Mucosa of descending colon (tissue), 3 donors: ENCODE data around the gene MTSS2. TPM values are rescaled to one million over a fixed set of nuclear protein-coding genes. Genes with fewer than 3 reads are reported as not detected.

ENCODE experiments used
- ATAC-seq: fragments of 200-7000 bp; cut with Tn5 transposase; one replicate; pipeline ENCODE4 v1.9.1; 2020; ENCODE audit warnings: mild to moderate bottlenecking, moderate library complexity
- DNase-seq, 3 donors: peaks; one replicate each; pipeline ENCODE4 v3.0.0-alpha.2; 2020
- H3K36me3 ChIP-seq: fragments of 200-600 bp; one replicate; pipeline ENCODE4 v1.8.0; 2021; ENCODE audit warnings: low read depth, mild to moderate bottlenecking
- H3K4me1 ChIP-seq: fragments of 200-600 bp; one replicate; pipeline ENCODE4 v1.8.0; 2021; ENCODE audit warnings: low read depth, mild to moderate bottlenecking
- H3K4me3 ChIP-seq: fragments of 200-600 bp; one replicate; pipeline ENCODE4 v1.8.0; 2021; ENCODE audit warnings: mild to moderate bottlenecking
- H3K9me3 ChIP-seq: fragments of 200-600 bp; one replicate; pipeline ENCODE4 v1.8.0; 2021; ENCODE audit warnings: mild to moderate bottlenecking
- CTCF ChIP-seq: fragments of 200-600 bp; IDR thresholded peaks from one replicate; pipeline ENCODE4 v1.8.0; 2022; ENCODE audit warnings: antibody characterized with exemption, mild to moderate bottlenecking
- intact Hi-C, 2 donors: fragments of 100-400 bp; cut with DNase I in 1 of 2; cut with micrococcal nuclease in 1 of 2; formaldehyde crosslinking; loops; one replicate each; pipeline versions ENCODE4 v1.11.0 to v1.11.1; 2022; cut with DNase I, micrococcal nuclease
- long read RNA-seq, 2 donors: library from polyadenylated mRNA; unstranded; transcript quantifications; one replicate each; pipeline ENCODE4 v2.0.0, GENCODE V29; 2019 to 2021
- total RNA-seq, 3 donors: library from RNA; stranded (reverse); fragmentation: NEBNext Ultra II Directional in 2 of 3; extraction: Animal tissue kit (Norgen Biotek cat#: 25700) in 2 of 3; gene quantifications; one replicate each; pipeline versions ENCODE4 v1.2.1 to v1.2.4, GENCODE V29; 2021 to 2023
- donor health status: DM: no; HTN: no; CAD: no; lungs with moderate emphysema.
- donor health status: DM: no; HTN: no; CAD: no.
- donor health status: DM: no; HTN: yes; CAD: no.

The MTSS2 gene, protein sequence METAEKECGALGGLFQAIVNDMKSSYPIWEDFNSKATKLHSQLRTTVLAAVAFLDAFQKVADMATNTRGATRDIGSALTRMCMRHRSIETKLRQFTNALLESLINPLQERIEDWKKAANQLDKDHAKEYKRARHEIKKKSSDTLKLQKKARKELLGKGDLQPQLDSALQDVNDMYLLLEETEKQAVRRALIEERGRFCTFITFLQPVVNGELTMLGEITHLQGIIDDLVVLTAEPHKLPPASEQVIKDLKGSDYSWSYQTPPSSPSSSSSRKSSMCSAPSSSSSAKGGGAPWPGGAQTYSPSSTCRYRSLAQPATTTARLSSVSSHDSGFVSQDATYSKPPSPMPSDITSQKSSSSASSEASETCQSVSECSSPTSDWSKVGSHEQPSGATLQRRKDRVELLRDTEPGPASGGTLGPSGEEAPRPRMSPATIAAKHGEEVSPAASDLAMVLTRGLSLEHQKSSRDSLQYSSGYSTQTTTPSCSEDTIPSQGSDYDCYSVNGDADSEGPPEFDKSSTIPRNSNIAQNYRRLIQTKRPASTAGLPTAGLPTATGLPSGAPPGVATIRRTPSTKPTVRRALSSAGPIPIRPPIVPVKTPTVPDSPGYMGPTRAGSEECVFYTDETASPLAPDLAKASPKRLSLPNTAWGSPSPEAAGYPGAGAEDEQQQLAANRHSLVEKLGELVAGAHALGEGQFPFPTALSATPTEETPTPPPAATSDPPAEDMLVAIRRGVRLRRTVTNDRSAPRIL
- 100 to 1,000 TPM in 1 of 3 donors, 10 to 100 TPM in 2; 11.8 to 151 (median 28.2) TPM for total RNA-seq
- long read RNA-seq, donor 1, partial matches to known transcripts: 1 of 8 reads
- long read RNA-seq, donor 1, other reads (novel, unspliced or antisense): 7 of 8 reads
- long read RNA-seq, donor 2: 0 reads

DNA sequence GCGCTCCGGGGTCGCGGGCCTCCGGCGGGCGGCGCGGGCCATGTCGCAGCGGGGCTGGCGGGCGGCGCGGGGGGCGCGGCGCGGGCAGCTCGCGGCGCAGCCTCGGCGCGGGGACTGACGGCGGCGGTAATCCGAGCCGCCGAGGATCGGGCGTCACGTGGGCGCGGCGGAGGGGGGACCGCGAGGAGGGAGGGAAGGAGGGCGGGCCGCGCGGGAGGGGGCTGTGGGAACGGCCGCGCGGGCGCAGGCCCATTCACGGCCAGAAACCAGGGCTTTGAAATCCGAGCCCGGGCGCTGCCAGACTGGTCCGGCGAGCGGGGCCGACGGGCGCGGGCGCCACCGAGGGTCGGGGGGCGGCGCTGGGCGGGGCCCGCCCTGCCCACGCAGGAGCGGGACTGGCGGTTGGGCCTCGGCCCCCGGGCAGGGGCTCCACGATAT lies at the start of gene MTSS2:
TSS of gene MTSS2 (minus strand) at position 116 of the 438 bp plus-strand sequence. CDS start 262 bp downstream, outside the sequence.
- TF ChIP-seq CTCF: no peak
- Histone ChIP-seq H3K4me3 (peak within 1 kb of the TSS; percentile 30), H3K4me1 (peaks cover 40% of the 10 kb centered on the region), H3K9me3 (no peaks in the 10 kb centered on the region), H3K36me3 (no peaks in the 10 kb centered on the region)
- intact Hi-C loops: loop anchor here (10.0 kb wide), 2 partner anchors 49 to 89 kb away; no protein-coding TSS in a partner anchor
- ATAC-seq: peak; percentile 46
- peak; percentile 65 to 80 (median 73) for DNase-seq

GRCh38 chr16:70735141-70735979 lies 49.5 kb upstream of the MTSS2 start:
- peaks cover 14% of the 10 kb centered on the region for H3K4me1 ChIP-seq
- no peaks in the 10 kb centered on the region for H3K36me3 ChIP-seq
- no peaks in the 10 kb centered on the region for H3K9me3 ChIP-seq
- ATAC-seq: peak; percentile 8
- DNase-seq: no peak
- intact Hi-C loops: loop anchor here in 1 of 2 donors (10.0 kb wide), 1 partner anchor 51 kb away; the partner anchor contains the start of gene MTSS2
- TF ChIP-seq CTCF: no peak
- no peak overlapping the region for H3K4me3 ChIP-seq

DNA sequence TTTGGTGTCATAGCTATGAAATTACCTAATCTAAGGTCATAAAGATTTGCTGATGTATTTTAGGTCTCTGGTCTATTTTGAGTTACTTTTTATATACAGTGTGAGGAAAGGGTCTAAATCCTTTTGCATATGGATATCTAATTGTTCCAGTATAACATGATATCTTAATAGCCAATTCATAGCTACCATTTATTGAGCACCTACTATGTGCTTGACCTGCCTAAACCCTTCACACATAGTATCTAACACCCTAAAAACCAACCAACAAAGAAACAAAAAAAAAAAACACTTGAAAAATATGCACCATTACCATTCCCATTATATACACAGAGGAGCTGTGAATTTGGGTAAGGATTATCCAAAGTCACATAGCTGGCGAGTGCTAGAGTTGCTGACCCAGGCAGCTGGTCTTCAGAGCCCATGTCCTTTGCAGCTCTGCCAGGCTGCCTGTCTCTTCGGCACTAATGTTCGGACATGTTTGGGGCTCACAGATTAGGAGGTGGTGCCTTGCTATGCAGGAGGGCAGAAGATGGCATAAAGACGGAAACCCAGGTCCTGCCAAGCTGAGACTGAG lies 48.8 kb upstream of the MTSS2 start:
- intact Hi-C loops: loop anchor here in 1 of 2 donors (10.0 kb wide), 1 partner anchor 50 kb away; the partner anchor contains the start of gene MTSS2

DNA sequence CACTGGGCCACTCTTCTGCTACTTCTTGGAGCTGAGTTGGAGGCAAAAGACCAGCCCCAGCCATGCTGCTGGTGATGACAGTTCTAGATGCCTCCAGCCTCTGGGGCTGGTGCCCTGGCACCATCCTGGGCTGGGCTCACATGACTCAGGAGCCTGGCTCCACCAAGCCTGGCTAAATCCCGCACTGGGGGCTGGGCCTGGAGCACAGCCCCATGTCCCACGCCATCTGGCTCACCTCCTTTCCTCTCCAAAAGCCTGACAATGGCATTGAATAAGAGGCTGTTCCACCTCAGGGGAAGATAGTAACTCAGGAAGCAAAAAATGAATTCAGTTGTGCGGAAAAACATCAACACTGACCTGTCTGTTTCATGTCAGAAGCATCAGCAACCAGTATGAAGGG lies 45.1 kb upstream of the MTSS2 start:
- no peaks in the 10 kb centered on the region for H3K4me1 ChIP-seq
- no peak overlapping the region for H3K4me3 ChIP-seq
- no peak for TF ChIP-seq CTCF
- intact Hi-C loops: loop anchor here in 1 of 2 donors (10.0 kb wide), 1 partner anchor 46 kb away; the partner anchor contains the start of gene MTSS2
- DNase-seq: no peak
- no peaks in the 10 kb centered on the region for H3K36me3 ChIP-seq
- no peak for ATAC-seq
- no peaks in the 10 kb centered on the region for H3K9me3 ChIP-seq

More for the DNA sequence above, 48.8 kb upstream of the MTSS2 start:
- TF ChIP-seq CTCF: no peak
- Histone ChIP-seq H3K4me3 (no peak overlapping the region), H3K4me1 (peaks cover 14% of the 10 kb centered on the region), H3K36me3 (no peaks in the 10 kb centered on the region), H3K9me3 (no peaks in the 10 kb centered on the region)
- ATAC-seq (no peak), DNase-seq (no peak)
